Nephron progenitor cell (in vitro differentiated cells): Measurements from ENCODE around the gene PSORS1C2.
"Not testable (repeated sequence)": the region's sequence is repeated elsewhere in the genome, so short reads cannot be mapped to it uniquely, and the experiment has no call there.

Source experiments
- DNase-seq: peaks from one replicate; pipeline ENCODE4 v3.0.0; 2021
- H3K27ac Mint-ChIP-seq: 2 replicates; pipeline ENCODE4 v1.8.0; 2021; ENCODE audit warnings: mild to moderate bottlenecking, moderate library complexity, mixed read lengths
- H3K27me3 Mint-ChIP-seq: 2 replicates; pipeline ENCODE4 v1.8.0; 2021; ENCODE audit warnings: mild to moderate bottlenecking, low read depth, mixed read lengths; ENCODE audit not compliant: poor library complexity
- H3K36me3 Mint-ChIP-seq: 2 replicates; pipeline ENCODE4 v1.8.0; 2021; ENCODE audit warnings: low read depth, mixed read lengths
- H3K4me1 Mint-ChIP-seq: 2 replicates; pipeline ENCODE4 v1.8.0; 2021; ENCODE audit warnings: mixed read lengths
- H3K4me3 Mint-ChIP-seq: 2 replicates; pipeline ENCODE4 v1.8.0; 2021; ENCODE audit warnings: mild to moderate bottlenecking, moderate library complexity, mixed read lengths
- H3K9me3 Mint-ChIP-seq: 2 replicates; pipeline ENCODE4 v1.8.0; 2021; ENCODE audit warnings: mild to moderate bottlenecking, moderate library complexity, mixed read lengths
- TF ChIP-seq, protein P1 (sequence below): fragments of 200-600 bp; sonication (generic); IDR thresholded peaks from 2 replicates; pipeline ENCODE4 v1.5.0; 2021; ENCODE audit warnings: antibody characterized with exemption

PSORS1C2 gene

DNA sequence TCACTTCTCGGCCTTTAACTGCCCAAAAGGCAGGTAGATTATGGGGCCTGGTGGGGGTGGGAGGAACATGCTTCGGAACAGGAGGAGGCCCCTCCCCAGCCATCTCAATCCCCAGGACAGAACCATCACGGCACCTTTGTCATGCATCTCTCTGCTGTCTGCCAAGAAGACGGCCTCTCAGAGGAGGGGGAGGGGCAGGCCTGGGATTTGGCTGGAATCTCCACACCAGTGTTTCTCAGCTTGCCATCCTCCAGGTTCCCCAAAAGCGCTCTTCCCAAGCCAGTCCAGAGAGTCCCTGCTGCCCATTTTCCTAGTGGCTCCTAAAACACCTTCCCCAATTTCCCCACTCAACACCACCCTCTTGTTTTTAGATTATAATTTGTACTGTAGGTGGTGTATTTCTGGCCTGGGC lies 34.1 kb upstream of the PSORS1C2 start:
- peak; percentile 23 for DNase-seq
- Mint-ChIP-seq H3K9me3 (peaks cover 3% of the 10 kb centered on the region), H3K4me1 (peaks cover 28% of the 10 kb centered on the region), H3K27ac (no peak overlapping the region), H3K4me3 (no peak overlapping the region), H3K36me3 (no peaks in the 10 kb centered on the region), H3K27me3 (peaks cover 65% of the 10 kb centered on the region)
- TF ChIP-seq, protein P1, sequence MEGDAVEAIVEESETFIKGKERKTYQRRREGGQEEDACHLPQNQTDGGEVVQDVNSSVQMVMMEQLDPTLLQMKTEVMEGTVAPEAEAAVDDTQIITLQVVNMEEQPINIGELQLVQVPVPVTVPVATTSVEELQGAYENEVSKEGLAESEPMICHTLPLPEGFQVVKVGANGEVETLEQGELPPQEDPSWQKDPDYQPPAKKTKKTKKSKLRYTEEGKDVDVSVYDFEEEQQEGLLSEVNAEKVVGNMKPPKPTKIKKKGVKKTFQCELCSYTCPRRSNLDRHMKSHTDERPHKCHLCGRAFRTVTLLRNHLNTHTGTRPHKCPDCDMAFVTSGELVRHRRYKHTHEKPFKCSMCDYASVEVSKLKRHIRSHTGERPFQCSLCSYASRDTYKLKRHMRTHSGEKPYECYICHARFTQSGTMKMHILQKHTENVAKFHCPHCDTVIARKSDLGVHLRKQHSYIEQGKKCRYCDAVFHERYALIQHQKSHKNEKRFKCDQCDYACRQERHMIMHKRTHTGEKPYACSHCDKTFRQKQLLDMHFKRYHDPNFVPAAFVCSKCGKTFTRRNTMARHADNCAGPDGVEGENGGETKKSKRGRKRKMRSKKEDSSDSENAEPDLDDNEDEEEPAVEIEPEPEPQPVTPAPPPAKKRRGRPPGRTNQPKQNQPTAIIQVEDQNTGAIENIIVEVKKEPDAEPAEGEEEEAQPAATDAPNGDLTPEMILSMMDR: no peak

GRCh38 chr6:31171931-31172905 lies 33.4 kb upstream of the PSORS1C2 start:
- Mint-ChIP-seq H3K27me3 (peaks cover 73% of the 10 kb centered on the region), H3K4me1 (peaks cover 28% of the 10 kb centered on the region), H3K9me3 (peaks cover 3% of the 10 kb centered on the region), H3K4me3 (no peak overlapping the region), H3K27ac (no peak overlapping the region), H3K36me3 (no peaks in the 10 kb centered on the region)
- no peak for DNase-seq
- TF ChIP-seq, protein P1: no peak

- Mint-ChIP-seq H3K27me3 (peaks cover 83% of the 10 kb centered on the region), H3K4me1 (peaks cover 28% of the 10 kb centered on the region), H3K36me3 (no peaks in the 10 kb centered on the region), H3K4me3 (no peak overlapping the region), H3K9me3 (peaks cover 3% of the 10 kb centered on the region), H3K27ac (no peak overlapping the region)
- TF ChIP-seq, protein P1: no peak
- no peak for DNase-seq
These were observed 32.3 kb upstream of the PSORS1C2 start for GRCh38 chr6:31170987-31171671.

- DNase-seq: no peak
- peaks cover 87% of the 10 kb centered on the region for H3K27me3 Mint-ChIP-seq
- no peak within 1 kb of the TSS for H3K4me3 Mint-ChIP-seq
- no peak within 1 kb of the TSS for H3K27ac Mint-ChIP-seq
- no peaks in the 10 kb centered on the region for H3K36me3 Mint-ChIP-seq
- TF ChIP-seq, protein P1: no peak
- peaks cover 28% of the 10 kb centered on the region for H3K4me1 Mint-ChIP-seq
- peaks cover 3% of the 10 kb centered on the region for H3K9me3 Mint-ChIP-seq
These were observed 31.7 kb upstream of the PSORS1C2 start, which contains the start of gene POU5F1 for GRCh38 chr6:31170600-31170881. Gene POU5F1, minus strand, starts transcription at chr6:31170682. Its CDS starts 62 bp downstream, at chr6:31170620.

DNA sequence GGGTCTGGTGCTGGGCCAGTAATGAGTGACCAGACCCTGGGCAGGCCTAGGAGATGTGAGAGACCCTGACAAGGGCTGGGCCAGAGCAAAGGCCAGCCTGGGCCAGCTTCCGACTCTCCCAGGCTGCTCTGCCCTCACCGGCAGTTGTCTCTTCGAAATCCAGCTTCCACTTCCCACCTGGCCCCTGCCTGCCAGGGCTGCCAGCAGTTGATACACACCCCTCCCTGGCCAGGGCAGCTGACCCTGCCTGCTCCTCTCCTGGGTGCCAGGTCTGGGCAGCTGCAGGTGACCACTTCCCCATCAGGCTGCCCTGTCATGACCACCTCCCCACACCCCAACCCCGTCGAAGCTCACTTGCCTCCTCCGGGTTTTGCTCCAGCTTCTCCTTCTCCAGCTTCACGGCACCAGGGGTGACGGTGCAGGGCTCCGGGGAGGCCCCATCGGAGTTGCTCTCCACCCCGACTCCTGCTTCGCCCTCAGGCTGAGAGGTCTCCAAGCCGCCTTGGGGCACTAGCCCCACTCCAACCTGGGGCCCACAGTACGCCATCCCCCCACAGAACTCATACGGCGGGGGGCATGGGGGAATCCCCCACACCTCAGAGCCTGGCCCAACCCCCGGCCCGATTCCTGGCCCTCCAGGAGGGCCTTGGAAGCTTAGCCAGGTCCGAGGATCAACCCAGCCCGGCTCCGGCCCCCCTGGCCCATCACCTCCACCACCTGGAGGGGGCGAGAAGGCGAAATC lies 31.2 kb upstream of the PSORS1C2 start:
- H3K9me3 Mint-ChIP-seq, H3K36me3 Mint-ChIP-seq: not testable (repeated sequence)

More for the DNA sequence above, 31.2 kb upstream of the PSORS1C2 start:
- not testable (repeated sequence) for DNase-seq, H3K27ac Mint-ChIP-seq, H3K4me3 Mint-ChIP-seq
- H3K4me1 Mint-ChIP-seq: peaks cover 28% of the 10 kb centered on the region
- H3K27me3 Mint-ChIP-seq: peaks cover 88% of the 10 kb centered on the region
